T47D (cell line): Measurements from ENCODE around the gene ZNF660.
"Not testable (repeated sequence)": the region's sequence is repeated elsewhere in the genome, so short reads cannot be mapped to it uniquely, and the experiment has no call there.

Experiments
- DNase-seq, 2 experiments: peaks; one replicate each; pipeline versions ENCODE4 v3.0.0 to v3.0.0-alpha.2; 2011 to 2012; ENCODE audit warnings: low read depth in 1 of 2, low spot score in 1 of 2
- JUND ChIP-seq: IDR thresholded peaks from 2 replicates; pipeline ENCODE4 v1.6.1; 2012; ENCODE audit warnings: low read depth
- in situ Hi-C: cut with HindIII; loops from 2 replicates; pipeline ENCODE4 v1.10.0; 2016; ENCODE audit warnings: low sequenced_read_pairs, low pct_unique_long_range_greater_than_20kb

The ZNF660 gene

GRCh38 chr3:44584646-44585501, at the start of gene ZNF660:
Gene ZNF660, plus strand, starts transcription at chr3:44584964. Its CDS starts 9,230 bp downstream, at chr3:44594194.
- no peak for DNase-seq
- in situ Hi-C loops: no loop called here
- no peak for TF ChIP-seq JUND

GRCh38 chr3:44535364-44535763, 49.4 kb upstream of the ZNF660 start:
- no peak for DNase-seq
- TF ChIP-seq JUND: no peak
- in situ Hi-C loops: no loop called here

- in situ Hi-C loops, DNase-seq: not testable (repeated sequence)
Observed at GRCh38 chr3:44544811-44545210, 40.0 kb upstream of the ZNF660 start.

GRCh38 chr3:44554626-44555592, 29.9 kb upstream of the ZNF660 start, which contains the start of gene ZKSCAN7:
Gene ZKSCAN7, plus strand, starts transcription at chr3:44555193. Its CDS starts 1,855 bp downstream, at chr3:44557048.
- no peak for TF ChIP-seq JUND
- no peak for DNase-seq

GRCh38 chr3:44555723-44556122, 29.0 kb upstream of the ZNF660 start:
- in situ Hi-C loops: no loop called here
- DNase-seq: no peak
- TF ChIP-seq JUND: no peak

More at GRCh38 chr3:44554626-44555592, 29.9 kb upstream of the ZNF660 start, which contains the start of gene ZKSCAN7:
- in situ Hi-C loops: no loop called here

- no peak for TF ChIP-seq JUND
- in situ Hi-C loops: no loop called here
- DNase-seq: no peak
Observed at GRCh38 chr3:44557074-44557473, 27.7 kb upstream of the ZNF660 start.

GRCh38 chr3:44561076-44561475, 23.7 kb upstream of the ZNF660 start:
- in situ Hi-C loops: no loop called here
- no peak for TF ChIP-seq JUND
- no peak for DNase-seq

GRCh38 chr3:44562147-44562546, 22.6 kb upstream of the ZNF660 start:
- TF ChIP-seq JUND: no peak
- in situ Hi-C loops: no loop called here
- DNase-seq: no peak

GRCh38 chr3:44568561-44568960, 16.2 kb upstream of the ZNF660 start:
- no peak for DNase-seq
- no peak for TF ChIP-seq JUND
- in situ Hi-C loops: no loop called here

GRCh38 chr3:44571024-44571423, 13.7 kb upstream of the ZNF660 start:
- in situ Hi-C loops: no loop called here
- no peak for DNase-seq
- no peak for TF ChIP-seq JUND

GRCh38 chr3:44576613-44577012, 8.2 kb upstream of the ZNF660 start:
- no peak for DNase-seq

GRCh38 chr3:44577354-44577952, 7.3 kb upstream of the ZNF660 start:
- DNase-seq, in situ Hi-C loops: not testable (repeated sequence)

More at GRCh38 chr3:44576613-44577012, 8.2 kb upstream of the ZNF660 start:
- TF ChIP-seq JUND: no peak
- in situ Hi-C loops: no loop called here

GRCh38 chr3:44578316-44578715, 6.4 kb upstream of the ZNF660 start:
- DNase-seq, in situ Hi-C loops: not testable (repeated sequence)

GRCh38 chr3:44578924-44579515, 5.7 kb upstream of the ZNF660 start:
- DNase-seq, in situ Hi-C loops: not testable (repeated sequence)

GRCh38 chr3:44579749-44580148, 5.0 kb upstream of the ZNF660 start:
- in situ Hi-C loops, DNase-seq: not testable (repeated sequence)

- in situ Hi-C loops, DNase-seq: not testable (repeated sequence)
Observed at GRCh38 chr3:44580971-44581370, 3.8 kb upstream of the ZNF660 start.
